ENCODE results near the gene PCF11.
"Not testable (repeated sequence)": the region's sequence is repeated elsewhere in the genome, so short reads cannot be mapped to it uniquely, and the experiment has no call there.

The PCF11 gene

DNA sequence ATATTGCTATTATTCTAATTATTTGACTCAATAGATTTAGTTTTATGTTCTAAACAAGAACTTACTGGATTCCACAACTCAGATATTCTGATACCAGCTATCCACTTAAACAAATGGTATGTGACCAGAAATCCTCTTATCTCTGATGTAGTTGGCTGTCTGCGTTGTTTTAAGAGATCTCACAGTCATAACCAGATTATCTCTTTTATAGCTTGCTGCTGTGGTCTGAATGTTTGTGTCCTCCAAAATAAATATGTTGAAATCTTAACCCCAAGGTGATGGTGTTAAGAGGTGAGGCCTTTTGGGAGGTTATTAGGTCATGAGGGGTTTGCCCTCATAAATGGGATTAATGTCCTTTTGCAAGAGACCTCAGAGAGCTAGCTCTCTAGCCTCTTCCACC is 49.3 kb downstream of the PCF11 start:
- DNase-seq (ENCODE audit: low read depth) = no peak
- TF ChIP-seq MYC (IDR thresholded peaks at IDR 0.05; ENCODE audit: low read depth, low read length) = no peak
- no peak overlapping the region for H3K4me3 ChIP-seq (ENCODE audit: low read depth, low read length)

DNA sequence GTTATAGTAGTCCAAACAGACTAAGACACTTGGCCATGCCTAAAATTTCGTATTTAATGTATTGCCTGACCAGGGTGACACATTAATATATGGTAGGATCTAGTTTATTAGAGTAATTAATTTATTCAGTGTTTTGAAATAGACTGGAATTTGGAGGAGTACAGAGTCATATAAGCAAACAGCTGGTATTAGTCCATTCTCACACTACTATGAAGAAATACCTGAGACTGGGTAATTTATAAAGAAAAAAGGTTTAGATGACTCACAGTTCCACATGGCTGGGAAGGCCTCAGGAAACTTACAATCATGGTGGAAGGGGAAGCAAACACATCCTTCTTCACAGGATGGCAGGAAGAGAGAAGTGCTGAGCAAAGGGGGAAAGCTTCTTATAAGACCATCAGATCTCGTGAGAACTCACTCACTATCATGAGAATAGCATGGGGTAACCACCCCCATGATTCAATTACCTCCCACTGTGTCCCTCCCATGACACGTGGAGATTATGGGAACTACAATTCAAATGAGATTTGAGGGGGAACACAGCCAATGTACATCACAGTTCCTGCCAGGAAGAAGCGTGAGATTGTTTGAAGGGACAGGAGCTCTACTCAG is 49.9 kb downstream of the PCF11 start:
- DNase-seq (ENCODE audit: low read depth) = not testable (repeated sequence)

DNA sequence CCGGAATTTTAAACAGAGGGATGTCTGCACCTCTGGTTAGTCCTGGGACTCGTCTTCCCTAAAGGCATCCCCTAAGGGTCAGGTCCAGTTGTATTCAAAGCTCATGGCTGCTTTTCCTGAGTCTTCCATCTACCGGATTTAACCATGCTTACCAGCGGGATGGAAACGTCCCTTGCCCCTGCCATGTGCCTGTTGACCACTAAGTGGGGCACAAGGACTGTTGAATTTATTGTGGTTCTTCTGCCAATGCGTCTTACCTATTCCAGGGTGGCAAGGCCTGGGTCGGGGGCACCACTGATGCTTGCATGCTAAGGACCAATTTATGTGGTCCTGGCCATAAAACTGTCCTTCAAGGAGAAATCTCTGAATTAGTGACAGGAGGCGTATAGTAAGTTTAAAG is 62.2 kb downstream of the PCF11 start:
- DNase-seq (ENCODE audit: low read depth) = peak; percentile 23
- no peak overlapping the region for H3K4me3 ChIP-seq (ENCODE audit: low read depth, low read length)
- TF ChIP-seq, protein P1, sequence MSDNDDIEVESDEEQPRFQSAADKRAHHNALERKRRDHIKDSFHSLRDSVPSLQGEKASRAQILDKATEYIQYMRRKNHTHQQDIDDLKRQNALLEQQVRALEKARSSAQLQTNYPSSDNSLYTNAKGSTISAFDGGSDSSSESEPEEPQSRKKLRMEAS (IDR thresholded peaks at IDR 0.05; ENCODE audit: low read depth, low read length) = peak; percentile 22; the same call in 1 of the 2 replicates
- TF ChIP-seq, protein P2, sequence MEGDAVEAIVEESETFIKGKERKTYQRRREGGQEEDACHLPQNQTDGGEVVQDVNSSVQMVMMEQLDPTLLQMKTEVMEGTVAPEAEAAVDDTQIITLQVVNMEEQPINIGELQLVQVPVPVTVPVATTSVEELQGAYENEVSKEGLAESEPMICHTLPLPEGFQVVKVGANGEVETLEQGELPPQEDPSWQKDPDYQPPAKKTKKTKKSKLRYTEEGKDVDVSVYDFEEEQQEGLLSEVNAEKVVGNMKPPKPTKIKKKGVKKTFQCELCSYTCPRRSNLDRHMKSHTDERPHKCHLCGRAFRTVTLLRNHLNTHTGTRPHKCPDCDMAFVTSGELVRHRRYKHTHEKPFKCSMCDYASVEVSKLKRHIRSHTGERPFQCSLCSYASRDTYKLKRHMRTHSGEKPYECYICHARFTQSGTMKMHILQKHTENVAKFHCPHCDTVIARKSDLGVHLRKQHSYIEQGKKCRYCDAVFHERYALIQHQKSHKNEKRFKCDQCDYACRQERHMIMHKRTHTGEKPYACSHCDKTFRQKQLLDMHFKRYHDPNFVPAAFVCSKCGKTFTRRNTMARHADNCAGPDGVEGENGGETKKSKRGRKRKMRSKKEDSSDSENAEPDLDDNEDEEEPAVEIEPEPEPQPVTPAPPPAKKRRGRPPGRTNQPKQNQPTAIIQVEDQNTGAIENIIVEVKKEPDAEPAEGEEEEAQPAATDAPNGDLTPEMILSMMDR (IDR thresholded peaks at IDR 0.05; ENCODE audit: low read depth, low read length) = peak; percentile 27
- no peak for TF ChIP-seq POLR2A (IDR thresholded peaks at IDR 0.05; ENCODE audit: extremely low read depth, insufficient read length)

More for the DNA sequence above, 49.9 kb downstream of the PCF11 start:
- not testable (repeated sequence) for H3K4me3 ChIP-seq (ENCODE audit: low read depth, low read length)

DNA sequence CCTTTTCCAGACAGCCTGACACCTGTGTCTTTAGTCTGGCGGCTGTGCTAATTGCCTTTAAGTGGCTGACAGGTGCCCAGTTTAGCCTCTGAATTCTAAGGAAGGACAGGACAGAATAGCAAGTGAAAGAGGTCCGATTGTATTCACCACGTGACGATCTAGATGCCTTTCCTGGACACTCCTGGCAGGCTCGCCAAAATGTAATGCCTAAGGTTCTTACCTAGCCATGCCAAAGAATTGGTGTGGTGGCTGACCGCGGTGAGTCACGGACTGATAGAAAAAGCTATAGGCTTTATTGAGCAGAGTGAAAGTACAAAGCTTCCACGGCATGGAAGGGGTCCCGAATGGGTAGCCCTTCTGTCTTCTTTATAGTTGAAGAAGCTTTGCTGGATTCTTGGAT is 63.3 kb downstream of the PCF11 start:
- TF ChIP-seq MYC (IDR thresholded peaks at IDR 0.05; ENCODE audit: low read depth, low read length) (no peak), POLR2A (IDR thresholded peaks at IDR 0.05; ENCODE audit: extremely low read depth, insufficient read length) (no peak)
- TF ChIP-seq, protein P2 (IDR thresholded peaks at IDR 0.05; ENCODE audit: low read depth, low read length) = no peak
- TF ChIP-seq, protein P1 (IDR thresholded peaks at IDR 0.05; ENCODE audit: low read depth, low read length) = no peak
- no peak overlapping the region for H3K4me3 ChIP-seq (ENCODE audit: low read depth, low read length)
- DNase-seq (ENCODE audit: low read depth) = no peak

DNA sequence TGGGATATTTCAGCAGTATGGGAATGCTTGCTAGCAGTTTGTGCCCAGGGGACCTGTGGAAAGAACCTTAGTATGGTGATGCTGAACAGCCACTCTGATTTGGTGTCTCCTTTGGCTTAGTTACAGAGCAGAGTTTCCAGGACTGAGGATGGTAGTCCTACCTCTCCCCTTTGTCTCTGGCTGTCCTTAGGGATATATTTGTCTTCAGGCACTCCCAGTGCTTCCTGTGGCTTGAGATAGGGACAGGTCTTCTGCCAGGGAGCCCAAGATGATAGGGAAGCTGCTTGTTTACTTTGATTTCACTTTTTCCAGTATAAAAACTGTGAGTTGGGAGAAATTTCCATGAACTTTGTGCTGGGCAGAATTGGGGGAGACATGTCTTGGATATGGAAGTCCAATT is 64.8 kb downstream of the PCF11 start:
- no peak for DNase-seq (ENCODE audit: low read depth)
- TF ChIP-seq, protein P2 (IDR thresholded peaks at IDR 0.05; ENCODE audit: low read depth, low read length) = no peak
- no peak for TF ChIP-seq POLR2A (IDR thresholded peaks at IDR 0.05; ENCODE audit: extremely low read depth, insufficient read length)
- TF ChIP-seq, protein P1 (IDR thresholded peaks at IDR 0.05; ENCODE audit: low read depth, low read length) = no peak
- TF ChIP-seq MYC (IDR thresholded peaks at IDR 0.05; ENCODE audit: low read depth, low read length) = no peak
- no peak overlapping the region for H3K4me3 ChIP-seq (ENCODE audit: low read depth, low read length)

DNA sequence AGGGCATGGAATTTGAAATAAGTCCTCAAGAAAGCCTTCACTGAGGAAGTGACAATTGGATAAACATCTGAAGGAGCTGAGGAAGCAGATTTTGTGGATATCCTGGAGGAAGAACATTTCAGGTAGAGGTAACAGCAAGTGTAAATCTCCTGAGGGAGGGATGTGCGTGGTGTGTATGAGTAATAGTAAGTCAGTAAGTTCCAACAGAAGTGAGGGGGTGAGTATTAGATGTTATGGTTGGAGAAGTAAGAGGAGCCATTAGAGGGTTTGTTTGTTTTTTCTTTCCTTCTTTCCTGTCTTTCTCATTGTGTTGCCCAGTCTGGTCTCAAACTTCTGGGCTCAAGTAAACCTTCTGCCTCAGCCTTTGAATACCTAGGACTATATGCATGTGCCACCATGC is 65.6 kb downstream of the PCF11 start:
- TF ChIP-seq, protein P2 (IDR thresholded peaks at IDR 0.05; ENCODE audit: low read depth, low read length) = no peak
- TF ChIP-seq POLR2A (IDR thresholded peaks at IDR 0.05; ENCODE audit: extremely low read depth, insufficient read length) = no peak
- TF ChIP-seq, protein P1 (IDR thresholded peaks at IDR 0.05; ENCODE audit: low read depth, low read length) = no peak
- TF ChIP-seq MYC (IDR thresholded peaks at IDR 0.05; ENCODE audit: low read depth, low read length) = no peak
- no peak for DNase-seq (ENCODE audit: low read depth)
- H3K4me3 ChIP-seq (ENCODE audit: low read depth, low read length) = no peak overlapping the region

DNA sequence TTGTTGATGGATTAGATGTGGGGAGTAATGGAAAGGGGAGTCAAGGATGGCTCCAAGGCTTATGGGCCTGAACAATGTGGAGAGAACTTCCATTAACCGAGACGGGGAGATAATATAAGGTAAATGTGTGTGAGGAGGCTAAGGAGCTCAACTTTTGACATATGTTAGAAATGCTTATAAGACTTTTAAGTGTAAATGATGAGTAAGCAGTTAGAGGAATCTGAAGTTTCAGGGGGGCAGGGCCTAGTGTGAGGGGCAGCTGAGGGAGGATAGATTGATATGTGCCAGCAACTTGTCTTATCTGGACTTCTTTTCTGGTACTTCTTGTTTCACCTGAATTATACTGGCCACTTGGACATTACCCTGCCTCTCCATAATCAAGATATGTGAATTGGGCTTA is 66.5 kb downstream of the PCF11 start:
- no peak overlapping the region for H3K4me3 ChIP-seq (ENCODE audit: low read depth, low read length)
- TF ChIP-seq MYC (IDR thresholded peaks at IDR 0.05; ENCODE audit: low read depth, low read length) = no peak
- TF ChIP-seq, protein P2 (IDR thresholded peaks at IDR 0.05; ENCODE audit: low read depth, low read length) = no peak
- TF ChIP-seq, protein P1 (IDR thresholded peaks at IDR 0.05; ENCODE audit: low read depth, low read length) = no peak
- no peak for TF ChIP-seq POLR2A (IDR thresholded peaks at IDR 0.05; ENCODE audit: extremely low read depth, insufficient read length)
- DNase-seq (ENCODE audit: low read depth) = no peak
